Naive thymus-derived CD4-positive, alpha-beta T cell (primary cell): Measurements from ENCODE around the gene MEAK7. TPM values are rescaled to one million over a fixed set of nuclear protein-coding genes. Genes with fewer than 3 reads are reported as not detected.
A peak's percentile ranks its signal among the peaks of the same experiment; 100 is the strongest.

Experiments
- ATAC-seq: fragments of 150-1000 bp; cut with Tn5 transposase; 2 replicates; pipeline ENCODE4 v1.10.0; 2021; ENCODE audit warnings: mild to moderate bottlenecking, moderate library complexity
- CTCF ChIA-PET: fragments of 350-600 bp; sonication (Branson Sonifier 250); formaldehyde crosslinking; loops from one replicate; lab custom pipeline; 2021; ENCODE audit warnings: antibody characterized with exemption; lab: Charles Lee
- POLR2A ChIA-PET: fragments of 350-600 bp; sonication (Branson Sonifier 250); formaldehyde crosslinking; loops from one replicate; lab custom pipeline; 2021; ENCODE audit warnings: antibody characterized with exemption, inconsistent platforms; lab: Charles Lee
- DNase-seq, 9 donors: peaks; one replicate each; pipeline versions ENCODE4 v3.0.0 to v3.0.0-alpha.2; 2020 to 2022; ENCODE audit warnings: mixed read lengths in 1 of 9
- H3K27ac ChIP-seq: one replicate; pipeline ENCODE4 v1.7.0; 2013; ENCODE audit warnings: mild to moderate bottlenecking, low read depth, low read length, moderate library complexity
- H3K27me3 ChIP-seq, 2 donors: one replicate each; pipeline ENCODE4 v1.7.0; 2013; ENCODE audit warnings: low read length in 2 of 2, mild to moderate bottlenecking in 2 of 2, moderate library complexity in 2 of 2; ENCODE audit not compliant: control insufficient read depth in 2 of 2, insufficient read depth in 2 of 2
- H3K36me3 ChIP-seq, 3 experiments: 1 replicate in 2 of 3; 2 replicates in 1 of 3; pipeline ENCODE4 v1.7.0; 2013; ENCODE audit warnings: low read length in 3 of 3, mild to moderate bottlenecking in 3 of 3, moderate library complexity in 1 of 3; ENCODE audit not compliant: insufficient read depth in 3 of 3, control insufficient read depth in 2 of 3
- H3K4me1 ChIP-seq, 2 donors: one replicate each; pipeline ENCODE4 v1.7.0; 2013; ENCODE audit warnings: low read length in 2 of 2, mild to moderate bottlenecking in 2 of 2, moderate library complexity in 1 of 2; ENCODE audit not compliant: control insufficient read depth in 2 of 2, insufficient read depth in 2 of 2
- H3K4me3 ChIP-seq: 2 replicates; pipeline ENCODE4 v1.7.0; 2013; ENCODE audit warnings: mild to moderate bottlenecking, low read length
- H3K9me3 ChIP-seq, 3 experiments: 1 replicate in 2 of 3; 2 replicates in 1 of 3; pipeline ENCODE4 v1.7.0; 2013; ENCODE audit warnings: low read length in 3 of 3; ENCODE audit not compliant: control insufficient read depth in 2 of 3
- H3K27ac Mint-ChIP-seq, 9 donors: one replicate each; pipeline ENCODE4 v1.8.0; 2020 to 2022; ENCODE audit warnings: mixed read lengths in 9 of 9, mild to moderate bottlenecking in 8 of 9, moderate library complexity in 5 of 9, inconsistent platforms in 2 of 9
- H3K27me3 Mint-ChIP-seq, 5 donors: one replicate each; pipeline ENCODE4 v1.8.0; 2021 to 2022; ENCODE audit warnings: mixed read lengths in 5 of 5, mild to moderate bottlenecking in 1 of 5
- H3K36me3 Mint-ChIP-seq, 5 donors: one replicate each; pipeline ENCODE4 v1.8.0; 2020 to 2022; ENCODE audit warnings: mixed read lengths in 5 of 5, mild to moderate bottlenecking in 3 of 5, inconsistent platforms in 1 of 5
- H3K4me1 Mint-ChIP-seq, 7 donors: one replicate each; pipeline ENCODE4 v1.8.0; 2020 to 2022; ENCODE audit warnings: mixed read lengths in 7 of 7, mild to moderate bottlenecking in 3 of 7, inconsistent platforms in 1 of 7
- H3K4me3 Mint-ChIP-seq, 10 donors: one replicate each; pipeline ENCODE4 v1.8.0; 2020 to 2022; ENCODE audit warnings: mild to moderate bottlenecking in 10 of 10, mixed read lengths in 10 of 10, moderate library complexity in 6 of 10, inconsistent platforms in 2 of 10
- H3K9me3 Mint-ChIP-seq, 11 donors: one replicate each; pipeline ENCODE4 v1.8.0; 2020 to 2022; ENCODE audit warnings: mixed read lengths in 11 of 11, mild to moderate bottlenecking in 4 of 11, inconsistent platforms in 1 of 11, moderate library complexity in 1 of 11
- intact Hi-C, 2 donors: fragments of 100-400 bp; cut with micrococcal nuclease; formaldehyde crosslinking; loops; one replicate each; pipeline ENCODE4 v1.15.1; 2023
- polyA plus RNA-seq, 2 donors: library from polyadenylated mRNA; unstranded; fragments of 300-500 nt; fragmentation: Illumina TruSeq; gene quantifications; one replicate each; pipeline ENCODE4 v1.2.3, GENCODE V29; 2021
- total RNA-seq, 6 experiments: library from RNA in 5 of 6; stranded (reverse) in 5 of 6; gene quantifications; 1 replicate in 5 of 6; 2 replicates in 1 of 6; pipeline ENCODE4 v1.2.3 and lab custom pipeline; 2021 to 2026

Gene MEAK7
- total and polyA plus RNA-seq, 7 experiments from 2014 or later, result 4.0 to 56.1 (median 9.3) TPM

DNA sequence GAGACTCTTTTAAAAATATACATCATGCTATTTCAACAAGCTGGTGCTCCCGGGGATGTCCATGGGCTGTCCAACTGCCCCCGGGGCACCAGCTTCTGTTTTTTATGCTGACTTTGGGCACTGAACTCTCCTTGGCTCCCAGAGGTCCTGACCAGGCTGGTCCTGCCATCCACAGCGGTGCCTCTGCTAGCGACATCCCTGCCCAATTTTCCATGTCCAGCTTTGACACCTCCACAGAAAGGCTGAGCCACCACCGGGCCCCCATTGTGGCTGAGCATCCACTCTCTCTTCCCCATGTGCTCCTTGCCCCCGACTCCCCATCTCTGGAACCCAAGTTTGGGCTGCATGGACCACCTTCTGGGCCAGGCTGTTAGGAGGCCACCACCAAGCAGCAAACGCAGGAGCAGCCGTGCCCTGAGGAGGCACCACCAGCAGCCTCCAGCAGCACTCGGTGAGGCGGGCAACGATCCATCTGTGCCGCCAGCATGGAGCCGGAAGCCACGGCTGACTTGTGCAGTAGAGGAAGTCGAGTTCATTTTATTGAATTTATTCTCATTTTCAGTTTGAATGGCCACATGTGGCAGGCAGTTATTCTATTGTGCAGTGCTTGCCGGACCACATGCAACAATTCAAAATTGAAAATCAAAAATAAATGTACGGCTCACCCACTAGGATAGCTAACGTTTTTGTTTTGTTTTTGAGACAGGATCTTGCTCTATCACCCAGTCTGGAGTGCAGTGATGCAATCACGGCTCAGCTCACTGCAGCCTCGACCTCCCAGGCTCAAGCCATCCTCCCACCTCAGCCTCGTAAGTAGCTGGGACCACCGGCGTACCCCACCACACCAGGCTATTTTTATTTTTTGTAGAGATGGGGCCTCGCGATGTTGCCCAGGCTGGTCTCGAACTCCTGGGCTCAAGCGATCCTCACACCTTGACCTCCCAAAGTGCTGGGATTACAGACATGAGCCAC lies 2.8 kb upstream of the MEAK7 start:
- Histone ChIP-seq H3K9me3 (no peaks in the 10 kb centered on the region), H3K36me3 (no peaks in the 10 kb centered on the region), H3K27me3 (no peaks in the 10 kb centered on the region), H3K4me3 (no peak overlapping the region), H3K27ac (no peak overlapping the region), H3K4me1 (peaks cover 31 to 64% of the 10 kb centered on the region in 2 donors)
- intact Hi-C loops, result loop anchor here (2.0 to 10.0 kb wide), 7 partner anchors 310 to 700 kb away; partner anchors contain the start of genes TAF1C (in 2 of the 2), CRISPLD2 (in 1 of the 2), HSBP1 (in 1 of the 2) and KIAA0513 (in 1 of the 2)
- peaks cover 0 to 12% (median 0%) of the 10 kb centered on the region in 5 donors for H3K36me3 Mint-ChIP-seq
- POLR2A ChIA-PET, result interaction anchor here (0.6 to 5.5 kb wide), 12 partner anchors 9 to 545 kb away, joined by 3 to 38 read pairs (median 4); partner anchors contain the start of gene COTL1
- no peak for ATAC-seq
- H3K4me1 Mint-ChIP-seq, result peaks cover 41 to 74% (median 70%) of the 10 kb centered on the region in 7 donors
- H3K4me3 Mint-ChIP-seq, result peak overlapping the region in 9 of 10 donors; percentile 56 to 88 (median 69)
- no peaks in the 10 kb centered on the region for H3K27me3 Mint-ChIP-seq
- CTCF ChIA-PET, result interaction anchor here (0.6 to 11.4 kb wide), 16 partner anchors 13 to 232 kb away, joined by 3 to 129 read pairs (median 6); no protein-coding TSS in a partner anchor
- peak overlapping the region in 7 of 9 donors; percentile 5 to 87 (median 64) for H3K27ac Mint-ChIP-seq
- peak in 1 of 9 donors; percentile 24 for DNase-seq
- H3K9me3 Mint-ChIP-seq, result peaks cover 0 to 1% (median 0%) of the 10 kb centered on the region in 11 donors

DNA sequence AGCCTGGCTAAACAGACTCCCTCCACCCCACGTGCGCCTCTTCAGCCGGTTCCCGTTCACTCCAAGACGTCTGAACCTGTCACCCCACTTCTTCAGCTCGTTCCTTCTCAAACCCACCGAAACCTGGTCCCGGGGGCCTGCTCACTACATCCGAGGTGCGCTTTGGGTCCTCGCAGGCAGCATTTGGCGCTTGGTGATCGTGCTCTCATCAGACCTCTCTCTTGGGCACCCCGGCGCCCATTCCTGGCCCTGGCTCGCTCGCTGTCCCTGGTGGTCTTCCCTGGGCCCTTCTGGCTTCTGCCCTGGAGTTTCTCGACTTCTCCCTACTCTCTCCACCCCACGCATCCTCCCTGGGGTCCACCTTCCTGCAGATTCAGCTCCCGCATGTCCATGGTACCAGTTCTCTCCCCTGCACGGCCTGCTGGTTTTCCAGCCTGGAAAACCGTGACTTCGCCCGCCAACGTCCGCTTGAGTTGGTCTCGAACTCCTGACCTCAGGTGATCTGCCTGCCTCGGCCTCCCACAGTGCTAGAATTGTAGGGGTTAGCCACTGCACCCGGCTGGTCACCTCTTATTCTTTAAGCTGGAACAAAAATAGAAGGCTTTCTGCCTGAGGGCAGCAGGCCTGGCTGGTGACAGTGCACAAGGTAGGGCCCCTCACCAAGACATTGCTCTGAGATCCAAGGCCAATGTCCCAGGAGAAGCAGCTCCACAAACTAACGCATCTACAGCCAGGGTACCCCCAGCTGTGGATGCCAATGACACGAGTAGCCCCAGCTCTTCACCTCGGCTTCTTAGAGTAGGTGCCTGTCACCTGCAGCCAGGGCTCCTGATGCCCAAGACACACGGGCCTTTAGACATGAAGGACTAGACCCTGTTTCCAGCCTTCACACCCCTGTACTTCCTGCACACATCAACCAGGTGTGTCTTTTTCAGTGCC lies 1.1 kb upstream of the MEAK7 start:
- Mint-ChIP-seq H3K4me3 (peak overlapping the region; percentile 79 to 94 (median 89)), H3K9me3 (no peaks in the 10 kb centered on the region), H3K27ac (peak overlapping the region; percentile 59 to 88 (median 81)), H3K36me3 (peaks cover 0 to 10% (median 0%) of the 10 kb centered on the region in 5 donors), H3K4me1 (peaks cover 32 to 61% (median 55%) of the 10 kb centered on the region in 7 donors), H3K27me3 (no peaks in the 10 kb centered on the region)
- Histone ChIP-seq H3K4me3 (peak overlapping the region; percentile 97), H3K4me1 (peaks cover 23 to 49% of the 10 kb centered on the region in 2 donors), H3K36me3 (no peaks in the 10 kb centered on the region), H3K27me3 (no peaks in the 10 kb centered on the region), H3K27ac (peak overlapping the region; percentile 80), H3K9me3 (no peaks in the 10 kb centered on the region)
- DNase-seq, result no peak
- POLR2A ChIA-PET, result interaction anchor here (0.7 to 5.5 kb wide), 18 partner anchors 9 to 227 kb away, joined by 3 to 38 read pairs (median 4); partner anchors contain the start of genes COTL1 and KLHL36
- intact Hi-C loops, result loop anchor here (1.0 to 10.0 kb wide), 12 partner anchors 10 to 698 kb away; partner anchors contain the start of genes TAF1C (in 2 of the 2), CRISPLD2 (in 1 of the 2), HSBP1 (in 1 of the 2) and KIAA0513 (in 1 of the 2)
- CTCF ChIA-PET, result interaction anchor here (0.7 to 11.4 kb wide), 15 partner anchors 9 to 229 kb away, joined by 3 to 129 read pairs (median 4); no protein-coding TSS in a partner anchor
- no peak for ATAC-seq

DNA sequence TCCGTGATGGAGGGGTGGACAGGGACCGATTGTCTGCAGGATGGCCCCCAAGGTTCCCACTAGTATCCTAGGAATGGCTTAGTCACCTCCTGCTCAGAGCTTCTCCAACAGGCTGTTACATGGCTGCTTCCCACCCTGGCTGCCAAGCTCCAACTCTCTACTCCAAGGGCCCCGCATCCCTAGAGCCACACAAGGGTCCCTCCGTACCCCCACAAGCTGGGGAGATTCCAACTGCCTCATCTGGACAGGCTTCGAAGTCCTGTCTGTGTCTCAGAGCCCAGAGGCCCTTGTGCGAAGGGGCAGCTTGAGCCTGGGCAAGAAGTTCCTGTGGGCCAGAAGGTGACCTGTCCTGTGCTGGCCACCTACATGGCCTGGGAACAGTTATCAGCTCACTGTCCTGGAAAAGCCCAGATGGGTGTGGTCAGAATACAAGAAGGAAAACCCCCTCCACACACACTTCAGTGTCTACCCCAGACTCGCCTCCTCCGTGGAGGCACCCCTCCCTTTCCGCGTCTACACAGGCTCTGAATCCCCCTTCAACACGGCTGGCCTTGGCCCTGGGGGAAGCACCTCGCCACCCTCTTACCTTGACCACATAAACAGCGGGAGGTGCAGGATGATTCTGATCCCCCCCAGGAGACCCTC lies 586 bp downstream of the MEAK7 start:
- no peak for ATAC-seq
- intact Hi-C loops, result loop anchor here (1.0 to 10.0 kb wide), 6 partner anchors 11 to 507 kb away; partner anchors contain the start of genes TAF1C (in 2 of the 2), MBTPS1 (in 1 of the 2) and ZDHHC7 (in 1 of the 2)
- Mint-ChIP-seq H3K4me1 (peaks cover 23 to 54% (median 52%) of the 10 kb centered on the region in 7 donors), H3K27me3 (no peaks in the 10 kb centered on the region), H3K4me3 (peak overlapping the region; percentile 61 to 94 (median 87)), H3K27ac (peak overlapping the region in 6 of 9 donors; percentile 52 to 88 (median 78)), H3K9me3 (no peaks in the 10 kb centered on the region), H3K36me3 (peaks cover 0 to 9% (median 0%) of the 10 kb centered on the region in 5 donors)
- Histone ChIP-seq H3K4me3 (peak overlapping the region; percentile 97), H3K27ac (peak overlapping the region; percentile 80), H3K9me3 (no peaks in the 10 kb centered on the region), H3K36me3 (no peaks in the 10 kb centered on the region), H3K4me1 (peaks cover 23 to 44% of the 10 kb centered on the region in 2 donors), H3K27me3 (no peaks in the 10 kb centered on the region)
- peak in 1 of 9 donors; percentile 50 for DNase-seq
- CTCF ChIA-PET, result no interaction called here
- POLR2A ChIA-PET, result interaction anchor here (1.2 to 2.7 kb wide), 3 partner anchors 10 to 144 kb away, joined by 3 to 22 read pairs (median 8); partner anchors contain the start of gene KLHL36

DNA sequence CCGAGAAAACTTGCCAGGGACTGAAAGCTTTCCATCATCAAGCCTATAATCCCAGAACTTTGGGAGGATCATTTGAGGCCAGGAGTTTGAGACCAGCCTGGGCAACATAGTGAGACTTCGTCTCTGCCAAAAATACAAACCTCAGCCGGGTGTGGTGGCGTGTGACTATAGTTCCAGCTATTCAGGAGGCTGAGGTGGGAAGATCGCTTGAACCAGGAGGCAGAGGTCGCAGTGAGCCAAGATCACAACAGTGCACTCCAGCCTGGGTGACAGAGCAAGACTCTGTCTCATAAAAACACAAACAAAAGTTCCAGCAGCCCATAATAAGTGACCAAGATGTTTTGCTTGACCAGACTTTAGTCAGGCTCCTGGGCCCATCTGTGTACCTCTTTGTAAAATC lies 1.9 kb downstream of the MEAK7 start:
- no peak for ATAC-seq

DNA sequence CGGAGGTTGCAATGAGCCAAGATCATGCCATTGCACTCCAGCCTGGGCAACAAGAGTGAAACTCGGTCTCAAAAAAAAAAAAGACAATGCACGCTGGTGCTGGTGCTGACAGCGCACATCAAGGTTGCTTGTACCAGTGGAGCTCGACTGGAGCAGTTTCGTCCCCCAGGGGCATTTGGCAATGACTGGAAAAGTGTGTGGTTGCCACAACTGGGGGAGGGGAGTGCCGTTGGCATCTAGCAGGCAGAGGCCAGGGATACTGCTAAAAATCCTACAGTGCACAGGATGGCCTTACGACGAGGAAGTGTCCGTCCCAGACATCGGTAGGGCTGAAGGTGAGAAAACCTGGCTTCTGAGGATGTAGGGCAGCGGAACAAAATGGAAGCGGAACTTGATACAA lies 2.4 kb downstream of the MEAK7 start:
- ATAC-seq (no peak), DNase-seq (no peak)
- H3K4me1 Mint-ChIP-seq, result peaks cover 14 to 37% (median 35%) of the 10 kb centered on the region in 7 donors
- intact Hi-C loops, result loop anchor here (10.0 kb wide), 3 partner anchors 317 to 417 kb away; partner anchors contain the start of genes TAF1C (in 2 of the 2) and MBTPS1 (in 1 of the 2)
- Histone ChIP-seq H3K4me3 (no peak overlapping the region), H3K4me1 (peaks cover 15 to 31% of the 10 kb centered on the region in 2 donors), H3K27me3 (no peaks in the 10 kb centered on the region), H3K27ac (no peak overlapping the region), H3K9me3 (no peaks in the 10 kb centered on the region), H3K36me3 (peaks cover 0 to 10% (median 0%) of the 10 kb centered on the region in 3 experiments)
- no peaks in the 10 kb centered on the region for H3K27me3 Mint-ChIP-seq
- H3K4me3 Mint-ChIP-seq, result peak overlapping the region in 1 of 10 donors; percentile 68
- H3K27ac Mint-ChIP-seq, result no peak overlapping the region
- ChIA-PET CTCF (no interaction called here), POLR2A (no interaction called here)
- no peaks in the 10 kb centered on the region for H3K9me3 Mint-ChIP-seq
- H3K36me3 Mint-ChIP-seq, result peaks cover 0 to 19% (median 7%) of the 10 kb centered on the region in 5 donors

More for the DNA sequence above, 1.9 kb downstream of the MEAK7 start:
- H3K9me3 ChIP-seq, result no peaks in the 10 kb centered on the region
- peak overlapping the region in 6 of 10 donors; percentile 27 to 94 (median 32) for H3K4me3 Mint-ChIP-seq
- no peak for DNase-seq
- H3K27ac Mint-ChIP-seq, result peak overlapping the region in 3 of 9 donors; percentile 21 to 67 (median 51)
- intact Hi-C loops, result loop anchor here (10.0 kb wide), 3 partner anchors 318 to 418 kb away; partner anchors contain the start of genes TAF1C (in 2 of the 2) and MBTPS1 (in 1 of the 2)
- H3K36me3 Mint-ChIP-seq, result peaks cover 0 to 13% (median 4%) of the 10 kb centered on the region in 5 donors
- POLR2A ChIA-PET, result no interaction called here
- CTCF ChIA-PET, result no interaction called here
- peaks cover 0 to 5% (median 0%) of the 10 kb centered on the region in 3 experiments for H3K36me3 ChIP-seq
- no peaks in the 10 kb centered on the region for H3K27me3 Mint-ChIP-seq
- no peak overlapping the region for H3K27ac ChIP-seq
- no peak overlapping the region for H3K4me3 ChIP-seq
- H3K27me3 ChIP-seq, result no peaks in the 10 kb centered on the region
- H3K4me1 Mint-ChIP-seq, result peaks cover 14 to 42% (median 40%) of the 10 kb centered on the region in 7 donors
- peaks cover 15 to 33% of the 10 kb centered on the region in 2 donors for H3K4me1 ChIP-seq
- no peaks in the 10 kb centered on the region for H3K9me3 Mint-ChIP-seq
